Esophagus squamous epithelium (tissue), 4 donors: ENCODE results near the gene MT1F.
"Not testable (repeated sequence)": the region's sequence is repeated elsewhere in the genome, so short reads cannot be mapped to it uniquely, and the experiment has no call there.

ENCODE experiments used
- POLR2A ChIP-seq, 4 donors: fragments of 450-650 bp; IDR thresholded peaks; one replicate each; pipeline ENCODE4 v1.6.1; 2017; ENCODE audit warnings: antibody characterized with exemption in 4 of 4, mild to moderate bottlenecking in 4 of 4, moderate library complexity in 3 of 4
- TF ChIP-seq, protein P1 (sequence below), 6 experiments: fragments of 450-650 bp in 4 of 6; fragments of 200-600 bp in 2 of 6; sonication (generic) in 2 of 6; IDR thresholded peaks; one replicate each; pipeline ENCODE4 v1.5.1; 2016 to 2019; ENCODE audit warnings: antibody characterized with exemption in 6 of 6, mild to moderate bottlenecking in 4 of 6, moderate library complexity in 4 of 6

DNA sequence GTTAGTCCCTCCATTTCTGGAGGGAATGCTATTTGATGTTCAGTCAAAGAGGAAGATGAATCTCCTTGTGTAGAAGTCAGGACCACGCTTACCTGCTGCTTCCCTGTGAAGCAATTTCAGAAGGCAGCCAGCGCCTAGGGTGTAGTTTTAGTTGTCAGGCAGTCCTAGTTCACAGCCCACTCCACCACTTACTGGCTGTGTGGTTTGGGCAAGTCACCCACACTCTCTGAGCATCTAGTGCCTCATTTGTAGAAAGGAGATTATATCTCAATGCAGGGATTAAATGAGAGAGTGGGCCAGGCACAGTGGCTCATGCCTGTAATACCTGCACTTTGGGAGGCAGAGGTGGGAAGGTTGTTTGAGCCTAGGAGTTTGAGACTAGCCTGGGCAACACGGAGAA lies 14.4 kb downstream of the MT1F start:
- TF ChIP-seq, protein P1, sequence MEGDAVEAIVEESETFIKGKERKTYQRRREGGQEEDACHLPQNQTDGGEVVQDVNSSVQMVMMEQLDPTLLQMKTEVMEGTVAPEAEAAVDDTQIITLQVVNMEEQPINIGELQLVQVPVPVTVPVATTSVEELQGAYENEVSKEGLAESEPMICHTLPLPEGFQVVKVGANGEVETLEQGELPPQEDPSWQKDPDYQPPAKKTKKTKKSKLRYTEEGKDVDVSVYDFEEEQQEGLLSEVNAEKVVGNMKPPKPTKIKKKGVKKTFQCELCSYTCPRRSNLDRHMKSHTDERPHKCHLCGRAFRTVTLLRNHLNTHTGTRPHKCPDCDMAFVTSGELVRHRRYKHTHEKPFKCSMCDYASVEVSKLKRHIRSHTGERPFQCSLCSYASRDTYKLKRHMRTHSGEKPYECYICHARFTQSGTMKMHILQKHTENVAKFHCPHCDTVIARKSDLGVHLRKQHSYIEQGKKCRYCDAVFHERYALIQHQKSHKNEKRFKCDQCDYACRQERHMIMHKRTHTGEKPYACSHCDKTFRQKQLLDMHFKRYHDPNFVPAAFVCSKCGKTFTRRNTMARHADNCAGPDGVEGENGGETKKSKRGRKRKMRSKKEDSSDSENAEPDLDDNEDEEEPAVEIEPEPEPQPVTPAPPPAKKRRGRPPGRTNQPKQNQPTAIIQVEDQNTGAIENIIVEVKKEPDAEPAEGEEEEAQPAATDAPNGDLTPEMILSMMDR (IDR thresholded peaks at IDR 0.05) = not testable (repeated sequence)
- not testable (repeated sequence) for TF ChIP-seq POLR2A (IDR thresholded peaks at IDR 0.05)
